Left ventricle myocardium inferior (tissue), 1 donor: ENCODE data around the gene PLAGL1. TPM values are rescaled to one million over a fixed set of nuclear protein-coding genes. Genes with fewer than 3 reads are reported as not detected.

Experiments
- DNase-seq: peaks from one replicate; pipeline ENCODE4 v3.0.0-alpha.2; 2020
- H3K27ac ChIP-seq: fragments of 200-600 bp; replicated peaks from 2 replicates; pipeline ENCODE4 v1.8.0; 2021
- H3K27me3 ChIP-seq: fragments of 200-600 bp; 2 replicates; pipeline ENCODE4 v1.8.0; 2021; ENCODE audit warnings: low read depth
- H3K36me3 ChIP-seq: fragments of 200-600 bp; 2 replicates; pipeline ENCODE4 v1.8.0; 2021
- H3K4me1 ChIP-seq: fragments of 200-600 bp; 2 replicates; pipeline ENCODE4 v1.8.0; 2021
- H3K4me3 ChIP-seq: fragments of 200-600 bp; 2 replicates; pipeline ENCODE4 v1.8.0; 2021; ENCODE audit warnings: mild to moderate bottlenecking, moderate library complexity
- H3K9me3 ChIP-seq: fragments of 200-600 bp; replicated peaks from 2 replicates; pipeline ENCODE4 v1.8.0; 2021
- CTCF ChIP-seq: fragments of 200-600 bp; IDR thresholded peaks from 2 replicates; pipeline ENCODE4 v1.8.0; 2021; ENCODE audit warnings: antibody characterized with exemption, mild to moderate bottlenecking, borderline replicate concordance
- intact Hi-C: fragments of 100-400 bp; cut with micrococcal nuclease; formaldehyde crosslinking; loops from one replicate; pipeline ENCODE4 v1.11.0; 2022
- total RNA-seq: library from RNA; stranded (reverse); fragmentation: NEBNext Ultra II Directional; extraction: Animal tissue kit (Norgen Biotek cat#: 25700); gene quantifications from one replicate; pipeline ENCODE4 v1.2.1, GENCODE V29; 2021
- donor health status: DM: no; HTN: yes; CAD: no; lungs with severe emphysema.

The PLAGL1 gene
- total RNA-seq, 1 donor from 2014 or later = 10.5 TPM

GRCh38 chr6:143963158-143963919, 44.7 kb downstream of the PLAGL1 start:
- Histone ChIP-seq H3K27me3 (no peaks in the 10 kb centered on the region), H3K4me3 (no peak overlapping the region), H3K4me1 (peaks cover 52% of the 10 kb centered on the region), H3K9me3 (no peaks in the 10 kb centered on the region), H3K36me3 (no peaks in the 10 kb centered on the region), H3K27ac (peak overlapping the region; percentile 43)
- intact Hi-C loops = no loop called here
- no peak for TF ChIP-seq CTCF
- DNase-seq = no peak

- intact Hi-C loops = no loop called here
- Histone ChIP-seq H3K27me3 (no peaks in the 10 kb centered on the region), H3K27ac (peak overlapping the region; percentile 43), H3K36me3 (no peaks in the 10 kb centered on the region), H3K9me3 (no peaks in the 10 kb centered on the region), H3K4me3 (no peak overlapping the region), H3K4me1 (peaks cover 43% of the 10 kb centered on the region)
- peak; percentile 51 for TF ChIP-seq CTCF
- DNase-seq = no peak
Observed at GRCh38 chr6:143961886-143962878, 45.9 kb downstream of the PLAGL1 start.

GRCh38 chr6:143961066-143961465, 47.0 kb downstream of the PLAGL1 start:
- no peaks in the 10 kb centered on the region for H3K9me3 ChIP-seq
- H3K4me3 ChIP-seq = no peak overlapping the region
- H3K36me3 ChIP-seq = no peaks in the 10 kb centered on the region
- H3K4me1 ChIP-seq = peaks cover 43% of the 10 kb centered on the region
- no peak overlapping the region for H3K27ac ChIP-seq
- no peak for TF ChIP-seq CTCF
- no peak for DNase-seq
- intact Hi-C loops = no loop called here
- H3K27me3 ChIP-seq = no peaks in the 10 kb centered on the region

GRCh38 chr6:143959927-143960326, 48.1 kb downstream of the PLAGL1 start:
- H3K27me3 ChIP-seq = no peaks in the 10 kb centered on the region
- no peak for DNase-seq
- H3K4me1 ChIP-seq = peaks cover 39% of the 10 kb centered on the region
- TF ChIP-seq CTCF = no peak
- intact Hi-C loops = no loop called here
- H3K27ac ChIP-seq = no peak overlapping the region
- H3K4me3 ChIP-seq = no peak overlapping the region
- no peaks in the 10 kb centered on the region for H3K9me3 ChIP-seq
- H3K36me3 ChIP-seq = no peaks in the 10 kb centered on the region

GRCh38 chr6:143958839-143959399, 49.1 kb downstream of the PLAGL1 start:
- no peaks in the 10 kb centered on the region for H3K9me3 ChIP-seq
- intact Hi-C loops = no loop called here
- no peak for DNase-seq
- TF ChIP-seq CTCF = no peak
- no peak overlapping the region for H3K27ac ChIP-seq
- H3K27me3 ChIP-seq = no peaks in the 10 kb centered on the region
- H3K4me3 ChIP-seq = no peak overlapping the region
- H3K36me3 ChIP-seq = no peaks in the 10 kb centered on the region
- peaks cover 29% of the 10 kb centered on the region for H3K4me1 ChIP-seq
